Brain microvascular endothelial cell (primary cell): ENCODE data around the gene ZNRF2.
A peak's percentile ranks its signal among the peaks of the same experiment; 100 is the strongest.

ENCODE experiments used
- DNase-seq: peaks from one replicate; pipeline ENCODE4 v3.0.0-alpha.2; 2020
- H3K27ac ChIP-seq: fragments of 250-450 bp; sonication (Bioruptor Pico); 2 replicates; pipeline ENCODE4 v1.5.1; 2020; ENCODE audit warnings: mild to moderate bottlenecking, moderate library complexity
- H3K27me3 ChIP-seq: fragments of 250-450 bp; sonication (Bioruptor Pico); replicated peaks from 2 replicates; pipeline ENCODE4 v1.5.1; 2020; ENCODE audit warnings: mild to moderate bottlenecking
- H3K36me3 ChIP-seq: fragments of 250-450 bp; sonication (Bioruptor Pico); replicated peaks from 2 replicates; pipeline ENCODE4 v1.5.1; 2020; ENCODE audit warnings: mild to moderate bottlenecking
- H3K4me3 ChIP-seq: 2 replicates; pipeline ENCODE4 v1.5.1; 2011; ENCODE audit warnings: low read depth, mild to moderate bottlenecking, control low read depth, low read length, moderate library complexity
- CTCF ChIP-seq: IDR thresholded peaks from 2 replicates; pipeline ENCODE4 v1.5.1; 2011; ENCODE audit warnings: low read depth, mild to moderate bottlenecking, moderate library complexity, low read length, control low read depth, inconsistent platforms; ENCODE audit errors: missing control alignments
- in situ Hi-C: cut with HindIII; loops from 2 replicates; pipeline ENCODE4 v1.10.0; 2017; ENCODE audit warnings: low sequenced_read_pairs, low pct_ligation_motif_present

ZNRF2 gene

GRCh38 chr7:30280631-30281030 is 3.8 kb upstream of the ZNRF2 start:
- Histone ChIP-seq H3K4me3 (no peak overlapping the region), H3K27ac (no peak overlapping the region), H3K36me3 (no peaks in the 10 kb centered on the region), H3K27me3 (no peaks in the 10 kb centered on the region)
- no peak for TF ChIP-seq CTCF
- in situ Hi-C loops = no loop called here
- DNase-seq = no peak

GRCh38 chr7:30281263-30281662 is 3.1 kb upstream of the ZNRF2 start:
- Histone ChIP-seq H3K27me3 (no peaks in the 10 kb centered on the region), H3K4me3 (no peak overlapping the region), H3K27ac (no peak overlapping the region), H3K36me3 (no peaks in the 10 kb centered on the region)
- no peak for TF ChIP-seq CTCF
- no peak for DNase-seq
- in situ Hi-C loops = no loop called here

- no peak for TF ChIP-seq CTCF
- in situ Hi-C loops = no loop called here
- no peak for DNase-seq
Measured at GRCh38 chr7:30281791-30282190, 2.6 kb upstream of the ZNRF2 start.

GRCh38 chr7:30282735-30283134 is 1.7 kb upstream of the ZNRF2 start:
- in situ Hi-C loops = no loop called here
- TF ChIP-seq CTCF = no peak

More at GRCh38 chr7:30281791-30282190, 2.6 kb upstream of the ZNRF2 start:
- Histone ChIP-seq H3K4me3 (no peak overlapping the region), H3K27me3 (no peaks in the 10 kb centered on the region), H3K36me3 (no peaks in the 10 kb centered on the region), H3K27ac (no peak overlapping the region)

GRCh38 chr7:30285067-30285535 is 704 bp downstream of the ZNRF2 start:
- in situ Hi-C loops = no loop called here
- Histone ChIP-seq H3K36me3 (no peaks in the 10 kb centered on the region), H3K4me3 (peak overlapping the region; percentile 69), H3K27ac (peak overlapping the region; percentile 75), H3K27me3 (no peaks in the 10 kb centered on the region)
- DNase-seq = no peak
- TF ChIP-seq CTCF = no peak

More at GRCh38 chr7:30282735-30283134, 1.7 kb upstream of the ZNRF2 start:
- no peak for DNase-seq
- Histone ChIP-seq H3K27me3 (no peaks in the 10 kb centered on the region), H3K27ac (no peak overlapping the region), H3K4me3 (no peak overlapping the region), H3K36me3 (no peaks in the 10 kb centered on the region)

GRCh38 chr7:30285536-30286284 is 1.3 kb downstream of the ZNRF2 start:
- Histone ChIP-seq H3K4me3 (peak overlapping the region; percentile 69), H3K27ac (no peak overlapping the region), H3K27me3 (no peaks in the 10 kb centered on the region), H3K36me3 (no peaks in the 10 kb centered on the region)
- in situ Hi-C loops = no loop called here
- no peak for TF ChIP-seq CTCF
- DNase-seq = peak; percentile 28
